ENCODE measurements around the gene EYA3. TPM values are rescaled to one million over a fixed set of nuclear protein-coding genes. Genes with fewer than 3 reads are reported as not detected.
A peak's percentile ranks its signal among the peaks of the same experiment; 100 is the strongest.

The EYA3 gene
- polyA plus RNA-seq, 3 donors: 51.8 to 56.4 (median 54.6) TPM

GRCh38 chr1:27934818-27935549, 153.4 kb downstream of the EYA3 start, which contains the start of gene SMPDL3B:
TSS of gene SMPDL3B (plus strand) at chr1:27935000. CDS start at chr1:27935184, 184 bp downstream.
- DNase-seq (ENCODE audit: extremely low read depth in 1 of 11, low read depth in 9 of 11, low spot score in 4 of 11): peak in 6 of 11 donors; percentile 29 to 69 (median 48)

DNA sequence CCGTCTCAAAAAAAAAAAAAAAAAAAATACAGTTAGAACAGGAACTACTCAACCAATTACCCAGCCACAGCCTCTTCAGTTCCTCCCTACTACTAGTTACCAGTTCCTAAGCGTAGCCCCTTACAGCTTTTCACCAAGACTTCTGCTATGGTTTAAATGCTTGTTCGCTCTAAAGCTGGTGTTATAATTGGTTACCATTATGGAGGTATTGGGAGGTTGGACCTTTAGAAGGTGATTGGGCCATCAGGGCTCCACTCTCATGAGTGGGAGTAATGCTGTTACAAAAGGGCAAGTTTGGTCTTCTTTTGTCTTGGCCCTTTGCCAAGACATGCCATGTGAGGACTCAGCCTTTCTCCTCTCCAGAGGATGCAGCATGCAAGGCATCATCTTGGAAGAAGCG, 156.7 kb downstream of the EYA3 start:
- DNase-seq (ENCODE audit: extremely low read depth in 1 of 11, low read depth in 9 of 11, low spot score in 4 of 11): no peak

GRCh38 chr1:27931184-27931583, 157.2 kb downstream of the EYA3 start:
- DNase-seq (ENCODE audit: extremely low read depth in 1 of 11, low read depth in 9 of 11, low spot score in 4 of 11): no peak

- no peak for DNase-seq (ENCODE audit: extremely low read depth in 1 of 11, low read depth in 9 of 11, low spot score in 4 of 11)
Measured at GRCh38 chr1:27928216-27928954, 160.0 kb downstream of the EYA3 start.

- DNase-seq (ENCODE audit: extremely low read depth in 1 of 11, low read depth in 9 of 11, low spot score in 4 of 11): no peak
Measured at GRCh38 chr1:27922272-27922671, 166.1 kb downstream of the EYA3 start.

Other genes starting within 250 kb of the EYA3 start
- 1 to 10 TPM; 3.0 to 6.5 (median 3.2) TPM for gene THEMIS2, start 216.1 kb downstream of the EYA3 start, polyA plus RNA-seq (ENCODE audit: insufficient read length in 3 of 3)
- gene RPA2, start 174.0 kb downstream of the EYA3 start, polyA plus RNA-seq (ENCODE audit: insufficient read length in 3 of 3): 10 to 100 TPM; 51.1 to 69.8 (median 62.6) TPM
- gene SMPDL3B, start 153.6 kb downstream of the EYA3 start, polyA plus RNA-seq (ENCODE audit: insufficient read length in 3 of 3): 10 to 100 TPM; 13.9 to 16.2 (median 14.9) TPM
- gene XKR8, start 128.6 kb downstream of the EYA3 start, polyA plus RNA-seq (ENCODE audit: insufficient read length in 3 of 3): 10 to 100 TPM in 1 of 3 donors, 1 to 10 TPM in 2; 7.1 to 10.1 (median 10.0) TPM
- gene PTAFR, start 88.1 kb upstream of the EYA3 start, polyA plus RNA-seq (ENCODE audit: insufficient read length in 3 of 3): 1 to 10 TPM; 2.2 to 2.7 (median 2.6) TPM
- gene DNAJC8, start 144.4 kb upstream of the EYA3 start, polyA plus RNA-seq (ENCODE audit: insufficient read length in 3 of 3): 100 to 1,000 TPM; 140 to 179 (median 155) TPM
- 100 to 1,000 TPM; 283 to 352 (median 321) TPM for gene ATP5IF1, start 147.5 kb upstream of the EYA3 start, polyA plus RNA-seq (ENCODE audit: insufficient read length in 3 of 3)
- 10 to 100 TPM; 16.8 to 19.9 (median 19.7) TPM for gene SESN2, start 170.9 kb upstream of the EYA3 start, polyA plus RNA-seq (ENCODE audit: insufficient read length in 3 of 3)
- 10 to 100 TPM; 19.7 to 22.1 (median 21.7) TPM for gene MED18, start 240.4 kb upstream of the EYA3 start, polyA plus RNA-seq (ENCODE audit: insufficient read length in 3 of 3)

Measured in renal cortex interstitium (tissue), 11 donors.